Measurements from ENCODE around the gene ARCN1.

The ARCN1 gene

GRCh38 chr11:118643142-118643994 is 71.2 kb downstream of the ARCN1 start:
- no peak for FAIRE-seq
- TF ChIP-seq POLR2AphosphoS5 (IDR thresholded peaks at IDR 0.05; ENCODE audit: low read depth, low read length): no peak
- no peak for TF ChIP-seq PAX5 (IDR thresholded peaks at IDR 0.05; ENCODE audit: insufficient read depth, low read length, severe bottlenecking)
- TF ChIP-seq POU2F2 (IDR thresholded peaks at IDR 0.05; ENCODE audit: low read depth, low read length): no peak
- no peak for TF ChIP-seq POLR2A (IDR thresholded peaks at IDR 0.05; ENCODE audit: low read depth, low read length)
- TF ChIP-seq TAF1 (IDR thresholded peaks at IDR 0.05; ENCODE audit: low read depth, low read length): no peak
- no peak for TF ChIP-seq SPI1 (IDR thresholded peaks at IDR 0.05; ENCODE audit: low read depth, low read length)
- DNase-seq (ENCODE audit: insufficient read length, low spot score): no peak

- FAIRE-seq (no peak), DNase-seq (ENCODE audit: insufficient read length, low spot score) (no peak)
- TF ChIP-seq TAF1 (IDR thresholded peaks at IDR 0.05; ENCODE audit: low read depth, low read length): no peak
- TF ChIP-seq POLR2AphosphoS5 (IDR thresholded peaks at IDR 0.05; ENCODE audit: low read depth, low read length): no peak
- no peak for TF ChIP-seq POU2F2 (IDR thresholded peaks at IDR 0.05; ENCODE audit: low read depth, low read length)
Observed at GRCh38 chr11:118643995-118644345, 71.8 kb downstream of the ARCN1 start.

- DNase-seq (ENCODE audit: insufficient read length, low spot score): no peak
- no peak for TF ChIP-seq PAX5 (IDR thresholded peaks at IDR 0.05; ENCODE audit: insufficient read depth, low read length, severe bottlenecking)
- FAIRE-seq: no peak
Observed at GRCh38 chr11:118644496-118644895, 72.3 kb downstream of the ARCN1 start.

GRCh38 chr11:118645066-118645715 is 73.0 kb downstream of the ARCN1 start:
- TF ChIP-seq TAF1 (IDR thresholded peaks at IDR 0.05; ENCODE audit: low read depth, low read length) (no peak), POU2F2 (IDR thresholded peaks at IDR 0.05; ENCODE audit: low read depth, low read length) (no peak), SPI1 (IDR thresholded peaks at IDR 0.05; ENCODE audit: low read depth, low read length) (no peak), POLR2A (IDR thresholded peaks at IDR 0.05; ENCODE audit: low read depth, low read length) (no peak), POLR2AphosphoS5 (IDR thresholded peaks at IDR 0.05; ENCODE audit: low read depth, low read length) (no peak), PAX5 (IDR thresholded peaks at IDR 0.05; ENCODE audit: insufficient read depth, low read length, severe bottlenecking) (no peak)
- DNase-seq (ENCODE audit: insufficient read length, low spot score) (no peak), FAIRE-seq (no peak)

GRCh38 chr11:118646393-118646792 is 74.2 kb downstream of the ARCN1 start:
- no peak for FAIRE-seq
- DNase-seq (ENCODE audit: insufficient read length, low spot score): no peak
- TF ChIP-seq POLR2AphosphoS5 (IDR thresholded peaks at IDR 0.05; ENCODE audit: low read depth, low read length) (no peak), SPI1 (IDR thresholded peaks at IDR 0.05; ENCODE audit: low read depth, low read length) (no peak), POU2F2 (IDR thresholded peaks at IDR 0.05; ENCODE audit: low read depth, low read length) (no peak), TAF1 (IDR thresholded peaks at IDR 0.05; ENCODE audit: low read depth, low read length) (no peak), PAX5 (IDR thresholded peaks at IDR 0.05; ENCODE audit: insufficient read depth, low read length, severe bottlenecking) (no peak), POLR2A (IDR thresholded peaks at IDR 0.05; ENCODE audit: low read depth, low read length) (no peak)

- FAIRE-seq (no peak), DNase-seq (ENCODE audit: insufficient read length, low spot score) (no peak)
- TF ChIP-seq POLR2A (IDR thresholded peaks at IDR 0.05; ENCODE audit: low read depth, low read length): no peak
- TF ChIP-seq PAX5 (IDR thresholded peaks at IDR 0.05; ENCODE audit: insufficient read depth, low read length, severe bottlenecking): no peak
- no peak for TF ChIP-seq SPI1 (IDR thresholded peaks at IDR 0.05; ENCODE audit: low read depth, low read length)
- TF ChIP-seq POU2F2 (IDR thresholded peaks at IDR 0.05; ENCODE audit: low read depth, low read length): no peak
- no peak for TF ChIP-seq POLR2AphosphoS5 (IDR thresholded peaks at IDR 0.05; ENCODE audit: low read depth, low read length)
Observed at GRCh38 chr11:118648291-118648690, 76.1 kb downstream of the ARCN1 start.

GRCh38 chr11:118649941-118650340 is 77.7 kb downstream of the ARCN1 start:
- FAIRE-seq: no peak
- TF ChIP-seq POLR2AphosphoS5 (IDR thresholded peaks at IDR 0.05; ENCODE audit: low read depth, low read length) (no peak), TAF1 (IDR thresholded peaks at IDR 0.05; ENCODE audit: low read depth, low read length) (no peak), POLR2A (IDR thresholded peaks at IDR 0.05; ENCODE audit: low read depth, low read length) (no peak), PAX5 (IDR thresholded peaks at IDR 0.05; ENCODE audit: insufficient read depth, low read length, severe bottlenecking) (no peak), SPI1 (IDR thresholded peaks at IDR 0.05; ENCODE audit: low read depth, low read length) (no peak), POU2F2 (IDR thresholded peaks at IDR 0.05; ENCODE audit: low read depth, low read length) (no peak)
- no peak for DNase-seq (ENCODE audit: insufficient read length, low spot score)

- TF ChIP-seq POLR2A (IDR thresholded peaks at IDR 0.05; ENCODE audit: low read depth, low read length): no peak
- no peak for TF ChIP-seq SPI1 (IDR thresholded peaks at IDR 0.05; ENCODE audit: low read depth, low read length)
- no peak for TF ChIP-seq TAF1 (IDR thresholded peaks at IDR 0.05; ENCODE audit: low read depth, low read length)
- no peak for TF ChIP-seq POU2F2 (IDR thresholded peaks at IDR 0.05; ENCODE audit: low read depth, low read length)
- no peak for TF ChIP-seq POLR2AphosphoS5 (IDR thresholded peaks at IDR 0.05; ENCODE audit: low read depth, low read length)
- no peak for TF ChIP-seq PAX5 (IDR thresholded peaks at IDR 0.05; ENCODE audit: insufficient read depth, low read length, severe bottlenecking)
- DNase-seq (ENCODE audit: insufficient read length, low spot score): no peak
- no peak for FAIRE-seq
Observed at GRCh38 chr11:118650366-118650765, 78.2 kb downstream of the ARCN1 start.

GRCh38 chr11:118651820-118652219 is 79.6 kb downstream of the ARCN1 start:
- TF ChIP-seq TAF1 (IDR thresholded peaks at IDR 0.05; ENCODE audit: low read depth, low read length): no peak
- TF ChIP-seq POLR2A (IDR thresholded peaks at IDR 0.05; ENCODE audit: low read depth, low read length): no peak
- TF ChIP-seq POU2F2 (IDR thresholded peaks at IDR 0.05; ENCODE audit: low read depth, low read length): no peak
- TF ChIP-seq PAX5 (IDR thresholded peaks at IDR 0.05; ENCODE audit: insufficient read depth, low read length, severe bottlenecking): no peak
- no peak for TF ChIP-seq POLR2AphosphoS5 (IDR thresholded peaks at IDR 0.05; ENCODE audit: low read depth, low read length)
- TF ChIP-seq SPI1 (IDR thresholded peaks at IDR 0.05; ENCODE audit: low read depth, low read length): no peak
- FAIRE-seq (no peak), DNase-seq (ENCODE audit: insufficient read length, low spot score) (no peak)
